B cell (primary cell): ENCODE data around the gene SUSD2. TPM values are rescaled to one million over a fixed set of nuclear protein-coding genes. Genes with fewer than 3 reads are reported as not detected.

Experiments
- ATAC-seq: fragments of 200-7000 bp; cut with Tn5 transposase; one replicate; pipeline ENCODE4 v1.10.0; 2021; ENCODE audit warnings: low read depth, mild to moderate bottlenecking, moderate number of reproducible peaks, moderate library complexity
- CTCF ChIA-PET: fragments of 350-600 bp; sonication (Branson Sonifier 250); formaldehyde crosslinking; loops from one replicate; lab custom pipeline; 2021; ENCODE audit warnings: antibody characterized with exemption, inconsistent platforms; lab: Charles Lee
- POLR2A ChIA-PET: fragments of 350-600 bp; sonication (Branson Sonifier 250); formaldehyde crosslinking; loops from one replicate; lab custom pipeline; 2021; ENCODE audit warnings: antibody characterized with exemption; lab: Charles Lee
- DNase-seq: peaks from one replicate; pipeline ENCODE4 v3.0.0; 2013
- H2AFZ ChIP-seq: 2 replicates; pipeline ENCODE4 v1.6.1; 2012; ENCODE audit warnings: mild to moderate bottlenecking, low read depth, low read length; ENCODE audit not compliant: insufficient read depth, poor library complexity, severe bottlenecking
- H3K27ac ChIP-seq, 2 donors: 1 replicate in 1 of 2; 2 replicates in 1 of 2; pipeline ENCODE4 v1.5.1; 2012 to 2013; ENCODE audit warnings: low read length in 2 of 2, mild to moderate bottlenecking in 2 of 2, moderate library complexity in 1 of 2
- H3K27me3 ChIP-seq, 4 experiments: fragments of 200-600 bp in 1 of 4; sonication (generic) in 1 of 4; replicated peaks in 1 of 4; 1 replicate in 2 of 4; 2 replicates in 2 of 4; pipeline versions ENCODE4 v1.6.1 to v1.7.0; 2013 to 2016; ENCODE audit warnings: low read length in 3 of 4, mild to moderate bottlenecking in 2 of 4, mixed read lengths in 1 of 4, moderate library complexity in 1 of 4; ENCODE audit not compliant: insufficient read depth in 4 of 4, control insufficient read depth in 3 of 4; ENCODE audit errors: control extremely low read depth in 1 of 4
- H3K36me3 ChIP-seq, 2 experiments: replicated peaks in 1 of 2; 1 replicate in 1 of 2; 2 replicates in 1 of 2; pipeline versions ENCODE4 v1.6.1 to v1.7.1; 2013; ENCODE audit warnings: low read length in 1 of 2; ENCODE audit not compliant: insufficient read depth in 2 of 2, control insufficient read depth in 1 of 2; ENCODE audit errors: control extremely low read depth in 1 of 2, extremely low read depth in 1 of 2
- H3K4me1 ChIP-seq, 2 donors: fragments of 200-600 bp in 1 of 2; sonication (generic) in 1 of 2; 1 replicate in 1 of 2; 2 replicates in 1 of 2; pipeline versions ENCODE4 v1.5.1 to v1.6.1; 2013 to 2017; ENCODE audit warnings: low read length in 2 of 2; ENCODE audit not compliant: control insufficient read depth in 2 of 2, insufficient read depth in 2 of 2
- H3K4me2 ChIP-seq: replicated peaks from 2 replicates; pipeline ENCODE3; 2012; ENCODE audit warnings: mild to moderate bottlenecking, low read depth, low read length; ENCODE audit not compliant: poor library complexity, severe bottlenecking
- H3K4me3 ChIP-seq, 5 experiments: fragments of 200-600 bp in 1 of 5; sonication (generic) in 1 of 5; 1 replicate in 3 of 5; 2 replicates in 2 of 5; pipeline versions ENCODE4 v1.5.1 to v1.7.0; 2011 to 2016; ENCODE audit warnings: low read length in 4 of 5, mild to moderate bottlenecking in 4 of 5, low read depth in 2 of 5, control low read depth in 1 of 5, moderate library complexity in 1 of 5; ENCODE audit not compliant: insufficient read depth in 1 of 5; ENCODE audit errors: control extremely low read depth in 1 of 5, extremely low read depth in 1 of 5
- H3K79me2 ChIP-seq: fragments of 200-600 bp; sonication (generic); one replicate; pipeline ENCODE4 v1.6.0; 2016; ENCODE audit warnings: low read length; ENCODE audit not compliant: control insufficient read depth, insufficient read depth
- H3K9ac ChIP-seq: fragments of 200-600 bp; sonication (generic); 2 replicates; pipeline ENCODE4 v1.6.1; 2017; ENCODE audit warnings: mild to moderate bottlenecking, low read length, moderate library complexity
- H3K9me3 ChIP-seq, 3 donors: one replicate each; pipeline versions ENCODE4 v1.6.1 to v1.7.1; 2013; ENCODE audit warnings: low read length in 2 of 3; ENCODE audit not compliant: control insufficient read depth in 2 of 3, insufficient read depth in 1 of 3; ENCODE audit errors: control extremely low read depth in 1 of 3
- H4K20me1 ChIP-seq: 2 replicates; pipeline ENCODE4 v1.6.0; 2012; ENCODE audit warnings: mild to moderate bottlenecking, low read length; ENCODE audit not compliant: insufficient read depth, control insufficient read depth, poor library complexity, severe bottlenecking
- H3K27ac Mint-ChIP-seq: one replicate; pipeline ENCODE4 v1.8.0; 2021; ENCODE audit warnings: mixed read lengths
- H3K27me3 Mint-ChIP-seq: one replicate; pipeline ENCODE4 v1.8.0; 2021; ENCODE audit warnings: mixed read lengths
- H3K4me1 Mint-ChIP-seq: one replicate; pipeline ENCODE4 v1.8.0; 2021; ENCODE audit warnings: mixed read lengths
- H3K4me3 Mint-ChIP-seq: one replicate; pipeline ENCODE4 v1.8.0; 2021; ENCODE audit warnings: mixed read lengths
- H3K9me3 Mint-ChIP-seq: one replicate; pipeline ENCODE4 v1.8.0; 2022; ENCODE audit warnings: mixed read lengths; ENCODE audit not compliant: insufficient read depth
- EZH2 ChIP-seq: IDR thresholded peaks from 2 replicates; pipeline ENCODE4 v1.6.1; 2012; ENCODE audit warnings: borderline replicate concordance, low read depth, mild to moderate bottlenecking, moderate library complexity, low read length; ENCODE audit not compliant: insufficient read depth, poor library complexity, severe bottlenecking
- WGBS: methylation state at CpG from one replicate; pipeline ENCODE4 v1.1.5; 2013; ENCODE audit warnings: missing lambda C conversion rate; ENCODE audit not compliant: insufficient coverage; 5-methylcytosine and 5-hydroxymethylcytosine counted together
- intact Hi-C: fragments of 100-400 bp; cut with micrococcal nuclease; formaldehyde crosslinking; loops from one replicate; pipeline ENCODE4 v1.10.0; 2022
- polyA plus RNA-seq: library from polyadenylated mRNA; depleted of rRNA; stranded (reverse); fragments of >200 nt; gene quantifications from 2 replicates; pipeline ENCODE4 v1.2.3, GENCODE V29; 2012
- total RNA-seq, 2 donors: library from RNA; stranded (reverse); fragments of 120-200 nt in 1 of 2; gene quantifications; 1 replicate in 1 of 2; 2 replicates in 1 of 2; pipeline versions ENCODE4 v1.2.3 to v1.2.4, GENCODE V29; 2013 to 2022
- TF ChIP-seq, protein P1 (sequence below): fragments of 200-600 bp; IDR thresholded peaks from one replicate; pipeline ENCODE4 v1.8.0; 2022; ENCODE audit warnings: antibody characterized with exemption, mild to moderate bottlenecking

Gene SUSD2
- total and polyA plus RNA-seq, 2 donors (not counting 1 experiment from before 2014, with no cell fraction given): 0.30 to 0.48 TPM

DNA sequence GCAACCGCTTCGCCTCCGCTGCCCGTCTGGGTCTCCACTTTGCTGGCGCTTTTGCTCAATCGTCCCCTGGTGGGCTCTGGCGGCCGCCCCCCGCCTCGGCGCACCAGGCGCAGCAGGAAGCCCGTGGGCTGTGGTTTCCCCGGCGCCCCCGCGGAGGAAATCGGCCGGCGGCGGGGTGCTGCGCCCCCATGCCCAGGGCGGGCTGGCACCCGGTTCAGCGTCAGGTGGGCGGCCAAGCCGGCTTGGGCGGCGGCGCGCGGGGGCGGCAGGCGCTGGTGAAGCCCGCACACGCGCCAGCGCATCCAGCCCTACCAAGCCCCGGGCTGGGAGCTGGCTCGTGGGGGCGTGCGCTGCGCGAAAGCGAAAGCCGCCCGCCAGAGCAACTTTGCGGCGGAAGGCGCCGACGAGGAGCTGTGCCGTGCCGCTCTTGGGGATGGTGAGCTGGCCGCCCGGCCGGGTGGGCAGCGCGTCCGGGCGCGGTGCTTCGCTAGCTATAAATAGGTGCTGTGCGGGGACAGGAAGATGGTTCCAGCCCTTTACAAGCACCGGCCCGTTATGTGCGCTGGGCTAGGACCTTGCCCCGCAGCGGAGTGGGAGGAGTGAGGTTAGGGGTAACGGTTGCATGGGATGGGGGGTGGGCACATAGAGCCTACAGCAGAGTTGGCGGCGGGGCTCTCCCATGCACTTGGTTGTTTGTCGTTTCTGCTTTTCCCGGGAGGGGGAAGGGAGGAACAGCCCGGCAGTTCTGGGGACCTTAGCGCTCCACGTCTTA, 25.0 kb upstream of the SUSD2 start:
- Mint-ChIP-seq H3K9me3 (no peaks in the 10 kb centered on the region), H3K4me1 (peaks cover 61% of the 10 kb centered on the region), H3K4me3 (peak overlapping the region; percentile 96), H3K27ac (peak overlapping the region; percentile 95), H3K27me3 (no peaks in the 10 kb centered on the region)
- intact Hi-C loops: loop anchor here (2.0 kb wide), 1 partner anchor 318 kb away; the partner anchor contains the start of gene DERL3
- H4K20me1 ChIP-seq: peaks cover 34% of the 10 kb centered on the region
- H3K79me2 ChIP-seq: peaks cover 38% of the 10 kb centered on the region
- POLR2A ChIA-PET: interaction anchor here (0.6 to 1.9 kb wide), 8 partner anchors 19 to 400 kb away, joined by 3 to 9 read pairs (median 4); partner anchors contain the start of genes CABIN1 and MIF
- H3K4me2 ChIP-seq: peak overlapping the region; percentile 98
- H3K4me3 ChIP-seq: peak overlapping the region; percentile 73 to 99 (median 90)
- DNase-seq (peak; percentile 83), ATAC-seq (peak; percentile 44)
- H3K9me3 ChIP-seq: no peaks in the 10 kb centered on the region
- CTCF ChIA-PET: interaction anchor here (0.6 to 7.7 kb wide), 20 partner anchors 8 to 398 kb away, joined by 3 to 77 read pairs (median 6); partner anchors contain the start of genes CABIN1, GUCD1 and SUSD2
- H3K27me3 ChIP-seq: no peaks in the 10 kb centered on the region
- H3K9ac ChIP-seq: peak overlapping the region; percentile 95
- peak overlapping the region; percentile 81 for H2AFZ ChIP-seq
- H3K4me1 ChIP-seq: peaks cover 54 to 68% of the 10 kb centered on the region in 2 donors
- TF ChIP-seq EZH2: no peak
- TF ChIP-seq, protein P1, sequence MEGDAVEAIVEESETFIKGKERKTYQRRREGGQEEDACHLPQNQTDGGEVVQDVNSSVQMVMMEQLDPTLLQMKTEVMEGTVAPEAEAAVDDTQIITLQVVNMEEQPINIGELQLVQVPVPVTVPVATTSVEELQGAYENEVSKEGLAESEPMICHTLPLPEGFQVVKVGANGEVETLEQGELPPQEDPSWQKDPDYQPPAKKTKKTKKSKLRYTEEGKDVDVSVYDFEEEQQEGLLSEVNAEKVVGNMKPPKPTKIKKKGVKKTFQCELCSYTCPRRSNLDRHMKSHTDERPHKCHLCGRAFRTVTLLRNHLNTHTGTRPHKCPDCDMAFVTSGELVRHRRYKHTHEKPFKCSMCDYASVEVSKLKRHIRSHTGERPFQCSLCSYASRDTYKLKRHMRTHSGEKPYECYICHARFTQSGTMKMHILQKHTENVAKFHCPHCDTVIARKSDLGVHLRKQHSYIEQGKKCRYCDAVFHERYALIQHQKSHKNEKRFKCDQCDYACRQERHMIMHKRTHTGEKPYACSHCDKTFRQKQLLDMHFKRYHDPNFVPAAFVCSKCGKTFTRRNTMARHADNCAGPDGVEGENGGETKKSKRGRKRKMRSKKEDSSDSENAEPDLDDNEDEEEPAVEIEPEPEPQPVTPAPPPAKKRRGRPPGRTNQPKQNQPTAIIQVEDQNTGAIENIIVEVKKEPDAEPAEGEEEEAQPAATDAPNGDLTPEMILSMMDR: no peak
- peaks cover 0 to 32% of the 10 kb centered on the region in 2 experiments for H3K36me3 ChIP-seq
- under 1% methylated on average over 77 of the region's 77 CpGs for WGBS
- H3K27ac ChIP-seq: peak overlapping the region; percentile 66 to 68
